ENCODE results near the gene DUSP5.

DNA sequence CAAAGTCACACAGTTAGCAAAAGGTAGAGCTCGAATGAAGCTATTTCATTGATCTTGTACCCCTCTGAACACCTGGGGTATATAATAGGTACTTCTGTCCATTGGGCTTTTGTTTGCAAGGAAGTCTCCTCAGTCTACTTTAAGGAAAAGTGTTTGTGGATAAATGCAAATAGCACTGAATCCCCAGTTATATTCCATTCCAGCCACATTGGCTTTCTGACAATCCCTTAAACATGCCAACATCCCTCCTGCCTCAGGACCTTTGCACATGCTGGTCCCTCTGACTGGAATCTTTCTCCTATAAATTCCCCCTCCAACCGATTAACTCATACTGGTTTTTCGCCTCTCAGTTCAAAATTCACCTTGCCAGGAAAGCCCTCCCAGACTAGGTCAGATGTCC, 17.1 kb downstream of the DUSP5 start:
- TF ChIP-seq, protein P1, sequence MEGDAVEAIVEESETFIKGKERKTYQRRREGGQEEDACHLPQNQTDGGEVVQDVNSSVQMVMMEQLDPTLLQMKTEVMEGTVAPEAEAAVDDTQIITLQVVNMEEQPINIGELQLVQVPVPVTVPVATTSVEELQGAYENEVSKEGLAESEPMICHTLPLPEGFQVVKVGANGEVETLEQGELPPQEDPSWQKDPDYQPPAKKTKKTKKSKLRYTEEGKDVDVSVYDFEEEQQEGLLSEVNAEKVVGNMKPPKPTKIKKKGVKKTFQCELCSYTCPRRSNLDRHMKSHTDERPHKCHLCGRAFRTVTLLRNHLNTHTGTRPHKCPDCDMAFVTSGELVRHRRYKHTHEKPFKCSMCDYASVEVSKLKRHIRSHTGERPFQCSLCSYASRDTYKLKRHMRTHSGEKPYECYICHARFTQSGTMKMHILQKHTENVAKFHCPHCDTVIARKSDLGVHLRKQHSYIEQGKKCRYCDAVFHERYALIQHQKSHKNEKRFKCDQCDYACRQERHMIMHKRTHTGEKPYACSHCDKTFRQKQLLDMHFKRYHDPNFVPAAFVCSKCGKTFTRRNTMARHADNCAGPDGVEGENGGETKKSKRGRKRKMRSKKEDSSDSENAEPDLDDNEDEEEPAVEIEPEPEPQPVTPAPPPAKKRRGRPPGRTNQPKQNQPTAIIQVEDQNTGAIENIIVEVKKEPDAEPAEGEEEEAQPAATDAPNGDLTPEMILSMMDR (conservative IDR thresholded peaks at IDR 0.05), result no peak
- no peak for TF ChIP-seq EZH2 (IDR thresholded peaks at IDR 0.05; ENCODE audit: low read depth)

All from PC-9 (cell line).